HCT116 (cell line): ENCODE data around the gene LRRC3. TPM values are rescaled to one million over a fixed set of nuclear protein-coding genes. Genes with fewer than 3 reads are reported as not detected.

Experiments
- ATAC-seq: fragments of 200-7000 bp; cut with Tn5 transposase; 2 replicates; pipeline ENCODE4 v1.9.1; 2020; ENCODE audit warnings: mild to moderate bottlenecking, moderate library complexity
- BruUV-seq: library from RNA; stranded (reverse); fragments of 400-500 nt; replicated peaks from 2 replicates; lab custom pipeline; 2021; lab: Mats Ljungman, UMichigan
- CTCF ChIA-PET: fragments of 300-600 bp; sonication (Branson Sonifier 250); formaldehyde crosslinking; loops from one replicate; lab custom pipeline; 2021; ENCODE audit warnings: antibody characterized with exemption; lab: Charles Lee
- POLR2A ChIA-PET: fragments of 300-600, 350-600 bp; sonication (Branson Sonifier 250); formaldehyde crosslinking; loops from one replicate; lab custom pipeline; 2021; ENCODE audit warnings: antibody characterized with exemption; lab: Charles Lee
- RAD21 ChIA-PET, 2 experiments: fragments of 300-600 bp; sonication (Branson Sonifier 250); formaldehyde crosslinking; loops; one replicate each; lab custom pipeline; 2023; ENCODE audit warnings: low total read pairs in 2 of 2; ENCODE audit not compliant: uncharacterized antibody in 2 of 2, unreplicated experiment in 2 of 2, low non-redundant PET in 1 of 2; lab: Charles Lee
- DNase-seq: peaks from one replicate; pipeline ENCODE4 v3.0.0-alpha.2; 2010; ENCODE audit warnings: low read depth, low spot score
- H2AFZ ChIP-seq: fragments of 200-600 bp; shearing (Covaris generic), sonication (generic); 2 replicates; pipeline ENCODE4 v1.6.1; 2017; ENCODE audit warnings: low read depth, mixed run types, mixed read lengths, antibody characterized with exemption, low read length; ENCODE audit not compliant: poor library complexity, severe bottlenecking
- H3K27ac ChIP-seq: 2 replicates; pipeline ENCODE4 v1.5.1; 2012; ENCODE audit warnings: low read depth, low read length
- H3K27me3 ChIP-seq: fragments of 200-600 bp; sonication (generic); 2 replicates; pipeline ENCODE4 v1.6.1; 2016; ENCODE audit warnings: mixed run types, low read length, mixed read lengths; ENCODE audit not compliant: insufficient read depth
- H3K36me3 ChIP-seq, 2 experiments: fragments of 200-500 bp in 1 of 2; fragments of 200-600 bp in 1 of 2; sonication (Bioruptor generic) in 1 of 2; sonication (generic) in 1 of 2; 2 replicates each; pipeline versions ENCODE4 v1.5.1 to v1.6.1; 2014 to 2016; ENCODE audit warnings: low read length in 2 of 2, inconsistent platforms in 1 of 2, mixed read lengths in 1 of 2, mixed run types in 1 of 2; ENCODE audit not compliant: insufficient read depth in 2 of 2, control insufficient read depth in 1 of 2
- H3K4me1 ChIP-seq, 2 experiments: fragments of 200-600 bp in 1 of 2; sonication (generic) in 1 of 2; 2 replicates each; pipeline versions ENCODE4 v1.5.1 to v1.6.1; 2012 to 2017; ENCODE audit warnings: low read length in 2 of 2, inconsistent platforms in 1 of 2, mild to moderate bottlenecking in 1 of 2, mixed read lengths in 1 of 2, mixed run types in 1 of 2, moderate library complexity in 1 of 2; ENCODE audit not compliant: insufficient read depth in 2 of 2, control insufficient read depth in 1 of 2
- H3K4me2 ChIP-seq: fragments of 200-600 bp; sonication (generic); 2 replicates; pipeline ENCODE4 v1.6.1; 2017; ENCODE audit warnings: mixed run types, low read length, mixed read lengths
- H3K4me3 ChIP-seq, 2 experiments: fragments of 200-600 bp in 1 of 2; sonication (generic) in 1 of 2; replicated peaks in 1 of 2; 2 replicates each; pipeline ENCODE4 v1.5.1; 2011 to 2016; ENCODE audit warnings: low read length in 2 of 2, control low read depth in 1 of 2, low read depth in 1 of 2, mild to moderate bottlenecking in 1 of 2, mixed read lengths in 1 of 2, mixed run types in 1 of 2
- H3K79me2 ChIP-seq: fragments of 200-600 bp; sonication (generic); 2 replicates; pipeline ENCODE4 v1.6.1; 2017; ENCODE audit warnings: mild to moderate bottlenecking, mixed run types, low read length, moderate library complexity, mixed read lengths; ENCODE audit not compliant: insufficient read depth
- H3K9ac ChIP-seq: fragments of 200-600 bp; sonication (generic); 2 replicates; pipeline ENCODE4 v1.6.1; 2016; ENCODE audit warnings: low read length, mixed read lengths
- H3K9me2 ChIP-seq: fragments of 200-600 bp; sonication (generic), shearing (Covaris generic); 2 replicates; pipeline ENCODE4 v1.6.1; 2017; ENCODE audit warnings: mixed run types, mild to moderate bottlenecking, moderate library complexity; ENCODE audit not compliant: insufficient read depth
- H3K9me3 ChIP-seq, 2 experiments: fragments of 200-500 bp in 1 of 2; fragments of 200-600 bp in 1 of 2; sonication (Bioruptor generic) in 1 of 2; sonication (generic) in 1 of 2; 2 replicates each; pipeline ENCODE4 v1.6.1; 2014 to 2017; ENCODE audit warnings: low read length in 2 of 2, mixed read lengths in 2 of 2, inconsistent platforms in 1 of 2, low read depth in 1 of 2, mild to moderate bottlenecking in 1 of 2, mixed run types in 1 of 2, moderate library complexity in 1 of 2; ENCODE audit not compliant: control insufficient read depth in 1 of 2, insufficient read depth in 1 of 2
- H4K20me1 ChIP-seq: fragments of 200-600 bp; sonication (generic), shearing (Covaris generic); 2 replicates; pipeline ENCODE4 v1.6.1; 2017; ENCODE audit warnings: mixed run types, mild to moderate bottlenecking, moderate library complexity; ENCODE audit not compliant: insufficient read depth
- ATF3 ChIP-seq: IDR thresholded peaks from 2 replicates; pipeline ENCODE4 v1.6.1; 2012
- CBX3 ChIP-seq: IDR thresholded peaks from 2 replicates; pipeline ENCODE4 v1.6.1; 2012; ENCODE audit warnings: low read depth
- CEBPB ChIP-seq: IDR thresholded peaks from 2 replicates; pipeline ENCODE4 v1.6.1; 2012; ENCODE audit warnings: low read depth
- ELF1 ChIP-seq: IDR thresholded peaks from 2 replicates; pipeline ENCODE4 v1.6.1; 2012; ENCODE audit warnings: low read depth, borderline replicate concordance
- EZH2phosphoT487 ChIP-seq: fragments of 200-600 bp; IDR thresholded peaks from 2 replicates; pipeline ENCODE4 v1.6.1; 2018; ENCODE audit warnings: antibody characterized with exemption, borderline replicate concordance
- JUND ChIP-seq: IDR thresholded peaks from 2 replicates; pipeline ENCODE4 v1.6.1; 2012
- POLR2A ChIP-seq: IDR thresholded peaks from 2 replicates; pipeline ENCODE4 v1.7.0; 2011; ENCODE audit warnings: borderline replicate concordance; ENCODE audit not compliant: insufficient read depth, insufficient read length; ENCODE audit errors: extremely low read depth
- POLR2AphosphoS5 ChIP-seq: IDR thresholded peaks from 2 replicates; pipeline ENCODE4 v1.6.1; 2011; ENCODE audit warnings: mild to moderate bottlenecking, low read depth, low read length, moderate library complexity
- RAD21 ChIP-seq: IDR thresholded peaks from 2 replicates; pipeline ENCODE4 v1.6.1; 2012; ENCODE audit warnings: low read depth, mild to moderate bottlenecking
- REST ChIP-seq: IDR thresholded peaks from 2 replicates; pipeline ENCODE4 v1.6.1; 2012; ENCODE audit warnings: low read depth
- SIN3A ChIP-seq: IDR thresholded peaks from 2 replicates; pipeline ENCODE4 v1.6.1; 2012; ENCODE audit warnings: low read depth
- SP1 ChIP-seq: IDR thresholded peaks from 2 replicates; pipeline ENCODE4 v1.6.1; 2012; ENCODE audit warnings: low read depth
- SRF ChIP-seq: IDR thresholded peaks from 2 replicates; pipeline ENCODE4 v1.6.1; 2012; ENCODE audit warnings: low read depth
- TCF7L2 ChIP-seq: IDR thresholded peaks from 2 replicates; pipeline ENCODE4 v1.7.0; 2011; ENCODE audit warnings: borderline replicate concordance, inconsistent platforms; ENCODE audit not compliant: insufficient read depth, insufficient read length; ENCODE audit errors: extremely low read depth
- YY1 ChIP-seq: IDR thresholded peaks from 2 replicates; pipeline ENCODE4 v1.6.1; 2011; ENCODE audit warnings: low read length, low read depth, moderate library complexity, mild to moderate bottlenecking; ENCODE audit not compliant: insufficient replicate concordance; ENCODE audit errors: extremely low read depth
- ZBTB33 ChIP-seq: IDR thresholded peaks from 2 replicates; pipeline ENCODE4 v1.6.1; 2011; ENCODE audit warnings: mild to moderate bottlenecking, low read length, moderate library complexity; ENCODE audit not compliant: insufficient replicate concordance; ENCODE audit errors: extremely low read depth
- intact Hi-C: fragments of 100-400 bp; cut with micrococcal nuclease; formaldehyde crosslinking; loops from 2 replicates; pipeline ENCODE4 v1.10.0; 2022
- total RNA-seq: library from RNA; stranded (reverse); gene quantifications from one replicate; pipeline ENCODE4 v1.2.1, GENCODE V29; 2021; ENCODE audit not compliant: unreplicated experiment
- TF ChIP-seq, protein P1 (sequence below): IDR thresholded peaks from 2 replicates; pipeline ENCODE4 v1.6.1; 2012
- TF ChIP-seq, protein P2 (sequence below), 3 experiments: fragments of 200-600 bp in 1 of 3; sonication (generic) in 1 of 3; IDR thresholded peaks in 2 of 3; conservative IDR thresholded peaks in 1 of 3; 2 replicates each; pipeline ENCODE4 v1.5.1; 2012 to 2017; ENCODE audit warnings: low read depth in 2 of 3, low read length in 2 of 3, antibody characterized with exemption in 1 of 3, borderline replicate concordance in 1 of 3, control low read depth in 1 of 3, mild to moderate bottlenecking in 1 of 3, mixed read lengths in 1 of 3, mixed run types in 1 of 3, moderate library complexity in 1 of 3; ENCODE audit not compliant: insufficient read depth in 1 of 3

Gene LRRC3
- total RNA-seq, 1 experiment from 2014 or later, result 7.5 TPM

DNA sequence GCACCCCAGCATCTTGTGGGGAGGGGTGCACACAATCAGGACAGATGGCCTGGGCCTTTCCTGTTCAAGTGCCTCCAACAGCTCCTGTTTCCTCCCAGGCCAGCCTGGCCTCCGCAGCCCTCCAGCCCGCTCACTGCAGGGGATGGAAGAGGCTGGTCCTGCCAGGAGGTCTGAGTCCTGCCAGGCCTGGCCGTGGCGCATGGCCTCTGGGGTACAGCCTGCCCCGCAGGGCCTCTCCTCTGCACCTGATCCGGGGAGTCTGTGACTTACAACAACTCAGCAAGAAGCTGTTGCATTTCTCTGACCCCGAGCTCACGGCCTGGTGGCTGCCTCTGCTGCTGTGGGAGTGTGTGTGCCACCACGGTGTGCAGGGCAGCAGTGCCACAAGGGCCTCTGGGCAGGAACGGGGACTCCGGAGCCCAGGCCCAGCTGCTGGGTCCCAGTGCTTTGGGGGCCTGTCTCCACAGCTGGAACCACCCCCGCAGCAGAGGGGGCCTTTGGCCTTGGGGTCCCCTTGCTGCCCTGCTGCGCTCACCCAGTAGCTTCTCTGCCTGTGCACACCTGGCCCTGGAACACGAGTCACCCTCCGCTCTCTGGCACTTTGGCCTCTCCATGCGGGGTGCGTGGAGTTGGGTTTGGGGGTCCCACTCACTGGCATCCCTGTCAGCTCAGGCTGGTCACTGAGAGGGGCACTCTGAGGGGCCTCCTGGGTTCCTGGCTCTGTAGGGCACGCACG is 17.4 kb upstream of the LRRC3 start:
- ChIA-PET RAD21 (no interaction called here), POLR2A (no interaction called here), CTCF (no interaction called here)
- Histone ChIP-seq H3K4me2 (no peak overlapping the region), H4K20me1 (no peaks in the 10 kb centered on the region), H3K4me1 (no peaks in the 10 kb centered on the region), H3K79me2 (peaks cover 8% of the 10 kb centered on the region; the same call in 1 of the 2 replicates), H2AFZ (no peak overlapping the region), H3K9ac (no peak overlapping the region), H3K27ac (no peak overlapping the region), H3K36me3 (peaks cover 2 to 16% of the 10 kb centered on the region in 2 experiments; a peak in 3 of 4 replicates), H3K4me3 (no peak overlapping the region), H3K27me3 (no peaks in the 10 kb centered on the region), H3K9me2 (no peaks in the 10 kb centered on the region), H3K9me3 (no peaks in the 10 kb centered on the region)
- intact Hi-C loops, result no loop called here
- no peak for ATAC-seq
- TF ChIP-seq TCF7L2, result no peak
- TF ChIP-seq SP1, result no peak
- TF ChIP-seq ATF3, result no peak
- no peak for TF ChIP-seq YY1
- TF ChIP-seq JUND, result no peak
- TF ChIP-seq CBX3, result no peak
- TF ChIP-seq ELF1, result no peak
- TF ChIP-seq POLR2A, result no peak
- TF ChIP-seq CEBPB, result no peak
- TF ChIP-seq RAD21, result no peak
- TF ChIP-seq, protein P1, sequence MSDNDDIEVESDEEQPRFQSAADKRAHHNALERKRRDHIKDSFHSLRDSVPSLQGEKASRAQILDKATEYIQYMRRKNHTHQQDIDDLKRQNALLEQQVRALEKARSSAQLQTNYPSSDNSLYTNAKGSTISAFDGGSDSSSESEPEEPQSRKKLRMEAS, result no peak
- no peak for TF ChIP-seq ZBTB33
- no peak for TF ChIP-seq SIN3A
- no peak for TF ChIP-seq POLR2AphosphoS5
- TF ChIP-seq SRF, result no peak
- TF ChIP-seq REST, result no peak
- TF ChIP-seq EZH2phosphoT487, result no peak
- TF ChIP-seq, protein P2, sequence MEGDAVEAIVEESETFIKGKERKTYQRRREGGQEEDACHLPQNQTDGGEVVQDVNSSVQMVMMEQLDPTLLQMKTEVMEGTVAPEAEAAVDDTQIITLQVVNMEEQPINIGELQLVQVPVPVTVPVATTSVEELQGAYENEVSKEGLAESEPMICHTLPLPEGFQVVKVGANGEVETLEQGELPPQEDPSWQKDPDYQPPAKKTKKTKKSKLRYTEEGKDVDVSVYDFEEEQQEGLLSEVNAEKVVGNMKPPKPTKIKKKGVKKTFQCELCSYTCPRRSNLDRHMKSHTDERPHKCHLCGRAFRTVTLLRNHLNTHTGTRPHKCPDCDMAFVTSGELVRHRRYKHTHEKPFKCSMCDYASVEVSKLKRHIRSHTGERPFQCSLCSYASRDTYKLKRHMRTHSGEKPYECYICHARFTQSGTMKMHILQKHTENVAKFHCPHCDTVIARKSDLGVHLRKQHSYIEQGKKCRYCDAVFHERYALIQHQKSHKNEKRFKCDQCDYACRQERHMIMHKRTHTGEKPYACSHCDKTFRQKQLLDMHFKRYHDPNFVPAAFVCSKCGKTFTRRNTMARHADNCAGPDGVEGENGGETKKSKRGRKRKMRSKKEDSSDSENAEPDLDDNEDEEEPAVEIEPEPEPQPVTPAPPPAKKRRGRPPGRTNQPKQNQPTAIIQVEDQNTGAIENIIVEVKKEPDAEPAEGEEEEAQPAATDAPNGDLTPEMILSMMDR (IDR thresholded peaks at IDR 0.05 in 2 of 3, conservative IDR thresholded peaks at IDR 0.05 in 1 of 3; ENCODE audit: borderline replicate concordance in 1 of 3, insufficient read depth in 1 of 3, low read depth in 2 of 3, low read length in 2 of 3), result no peak
- no peak for DNase-seq
- no TSS peak for BruUV-seq
